ENCODE measurements around the gene CCDC85C.

Gene CCDC85C

GRCh38 chr14:99604766-99605298 lies 825 bp upstream of the CCDC85C start:
- no peak for TF ChIP-seq ZFX (IDR thresholded peaks at IDR 0.05; ENCODE audit: borderline replicate concordance)
- TF ChIP-seq CTCF (IDR thresholded peaks at IDR 0.05), result no peak
- peak overlapping the region; percentile 91 for H3K27ac ChIP-seq

- H3K27ac ChIP-seq, result peak overlapping the region; percentile 91
- TF ChIP-seq ZFX (IDR thresholded peaks at IDR 0.05; ENCODE audit: borderline replicate concordance), result no peak
Measured at GRCh38 chr14:99604278-99604765, 315 bp upstream of the CCDC85C start.

- H3K27ac ChIP-seq, result no peak overlapping the region
Measured at GRCh38 chr14:99602788-99603415, 1.1 kb downstream of the CCDC85C start.

GRCh38 chr14:99602054-99602787 lies 1.8 kb downstream of the CCDC85C start:
- H3K27ac ChIP-seq, result no peak overlapping the region
- TF ChIP-seq ZFX (IDR thresholded peaks at IDR 0.05; ENCODE audit: borderline replicate concordance), result no peak
- TF ChIP-seq CTCF (IDR thresholded peaks at IDR 0.05), result no peak

More at GRCh38 chr14:99602788-99603415, 1.1 kb downstream of the CCDC85C start:
- TF ChIP-seq ZFX (IDR thresholded peaks at IDR 0.05; ENCODE audit: borderline replicate concordance) (no peak), CTCF (IDR thresholded peaks at IDR 0.05) (no peak)

- TF ChIP-seq CTCF (IDR thresholded peaks at IDR 0.05), result no peak
- TF ChIP-seq ZFX (IDR thresholded peaks at IDR 0.05; ENCODE audit: borderline replicate concordance), result no peak
Measured at GRCh38 chr14:99601361-99601831, 2.6 kb downstream of the CCDC85C start.

GRCh38 chr14:99600232-99600888 lies 3.6 kb downstream of the CCDC85C start:
- H3K27ac ChIP-seq, result no peak overlapping the region
- TF ChIP-seq CTCF (IDR thresholded peaks at IDR 0.05), result no peak
- TF ChIP-seq ZFX (IDR thresholded peaks at IDR 0.05; ENCODE audit: borderline replicate concordance), result no peak

More at GRCh38 chr14:99601361-99601831, 2.6 kb downstream of the CCDC85C start:
- no peak overlapping the region for H3K27ac ChIP-seq

GRCh38 chr14:99599393-99599792 lies 4.6 kb downstream of the CCDC85C start:
- TF ChIP-seq CTCF (IDR thresholded peaks at IDR 0.05), result no peak
- no peak for TF ChIP-seq ZFX (IDR thresholded peaks at IDR 0.05; ENCODE audit: borderline replicate concordance)
- H3K27ac ChIP-seq, result no peak overlapping the region
